Measurements from ENCODE around the gene IPCEF1.
"Not testable (repeated sequence)": the region's sequence is repeated elsewhere in the genome, so short reads cannot be mapped to it uniquely, and the experiment has no call there.

Gene IPCEF1

GRCh38 chr6:154370545-154370944, 13.9 kb upstream of the IPCEF1 start:
- DNase-seq: no peak

DNA sequence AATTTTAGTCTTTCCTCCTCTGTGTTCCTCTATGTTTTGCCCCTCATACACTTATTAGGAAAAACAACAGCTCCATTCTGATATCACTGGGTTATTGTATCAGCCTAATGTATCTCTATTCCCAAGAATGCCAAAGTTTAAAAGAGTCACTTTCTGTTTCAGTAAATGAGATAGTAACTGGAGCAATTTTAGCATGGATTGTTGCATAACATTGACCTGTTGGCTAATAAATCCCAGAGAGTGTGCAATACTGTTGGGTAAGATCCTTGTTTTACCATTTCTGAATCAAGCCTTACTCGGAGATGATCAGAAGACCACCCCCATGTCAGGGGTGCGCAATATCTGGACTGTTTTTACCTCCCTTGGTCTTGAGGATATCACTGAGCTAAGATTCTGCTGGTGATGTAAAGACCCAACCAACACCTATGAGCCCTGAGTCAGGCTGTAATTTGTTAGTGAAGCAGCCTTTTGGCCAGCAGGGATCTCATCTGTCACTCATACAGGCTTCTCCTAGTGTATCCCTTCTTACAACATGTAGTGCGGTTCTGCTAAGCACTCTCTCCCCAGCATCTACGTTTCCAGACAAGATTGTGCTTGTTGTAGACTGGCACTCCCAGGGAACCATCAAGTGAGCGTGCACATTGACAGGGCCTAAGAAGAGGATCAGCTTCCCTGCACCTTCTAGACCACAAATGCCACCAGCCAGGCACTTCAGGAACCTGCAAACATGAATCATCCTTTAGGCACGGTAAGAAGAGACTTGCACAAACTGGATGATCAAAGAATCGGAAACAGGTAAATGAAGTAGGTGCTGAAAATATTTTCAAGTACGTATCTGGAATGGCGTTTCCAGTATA, 11.5 kb upstream of the IPCEF1 start:
- DNase-seq: no peak

DNA sequence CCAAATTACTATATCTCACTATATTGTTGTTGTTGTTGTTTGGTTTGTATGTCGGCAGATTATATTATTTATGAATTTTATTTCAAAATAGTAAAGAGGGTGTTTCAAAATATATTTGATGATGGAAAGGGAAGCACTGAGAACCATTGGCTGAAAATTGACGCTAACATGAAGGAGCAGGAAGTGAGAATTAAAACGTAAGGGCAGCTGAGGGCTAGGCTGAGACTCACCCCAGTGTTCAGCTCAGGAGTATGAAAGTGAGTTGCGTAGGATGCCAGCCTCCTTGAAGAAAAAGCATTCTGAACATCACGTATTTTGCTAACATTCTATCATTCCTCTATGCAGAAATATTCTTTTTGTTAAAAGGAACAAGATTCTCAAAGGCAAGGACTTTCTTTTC, 10.7 kb upstream of the IPCEF1 start:
- DNase-seq: no peak

DNA sequence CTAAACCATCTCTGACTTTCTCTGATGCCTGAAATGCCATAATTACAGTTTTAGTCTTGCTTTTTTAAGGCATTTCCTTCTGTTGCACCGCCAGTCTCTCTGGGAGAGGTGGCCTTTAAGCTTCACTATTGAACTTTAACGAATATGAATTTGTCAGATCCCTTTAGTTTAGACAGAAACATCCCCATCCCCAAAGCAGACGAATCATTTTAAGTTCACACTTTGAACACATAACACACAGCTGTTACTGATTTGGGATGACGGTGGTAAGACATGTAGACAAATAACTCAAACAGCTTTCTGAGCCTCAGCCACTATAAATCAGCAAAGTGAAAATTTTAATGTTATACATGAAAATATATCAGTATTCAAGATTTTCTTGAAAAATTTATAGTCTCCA, 7.2 kb upstream of the IPCEF1 start:
- DNase-seq: no peak

DNA sequence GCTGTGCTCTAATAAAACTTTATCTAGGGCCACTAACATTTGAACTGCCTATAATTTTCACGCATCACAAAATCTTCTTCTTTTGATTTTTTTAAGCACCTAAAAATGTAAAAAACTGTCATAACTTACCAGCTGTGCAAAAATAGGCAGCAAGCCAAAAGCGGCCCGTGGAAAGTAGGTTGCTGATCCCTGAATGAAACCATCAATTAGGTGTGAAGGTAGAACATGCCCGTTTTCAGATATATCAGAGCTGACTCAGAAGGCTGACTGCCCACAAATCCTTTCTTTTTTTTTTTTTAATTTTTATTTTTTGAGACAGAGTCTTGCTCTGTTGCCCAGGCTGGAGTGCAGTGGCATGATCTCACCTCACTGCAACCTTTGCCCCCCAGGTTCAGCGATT, 4.9 kb upstream of the IPCEF1 start:
- DNase-seq: no peak

GRCh38 chr6:154360476-154360875, 3.9 kb upstream of the IPCEF1 start:
- DNase-seq: no peak

- DNase-seq: no peak
Observed at GRCh38 chr6:154359679-154360078, 3.1 kb upstream of the IPCEF1 start.

- DNase-seq: no peak
Observed at GRCh38 chr6:154359161-154359574, 2.6 kb upstream of the IPCEF1 start.

GRCh38 chr6:154358019-154358545, 1.5 kb upstream of the IPCEF1 start:
- DNase-seq: no peak

DNA sequence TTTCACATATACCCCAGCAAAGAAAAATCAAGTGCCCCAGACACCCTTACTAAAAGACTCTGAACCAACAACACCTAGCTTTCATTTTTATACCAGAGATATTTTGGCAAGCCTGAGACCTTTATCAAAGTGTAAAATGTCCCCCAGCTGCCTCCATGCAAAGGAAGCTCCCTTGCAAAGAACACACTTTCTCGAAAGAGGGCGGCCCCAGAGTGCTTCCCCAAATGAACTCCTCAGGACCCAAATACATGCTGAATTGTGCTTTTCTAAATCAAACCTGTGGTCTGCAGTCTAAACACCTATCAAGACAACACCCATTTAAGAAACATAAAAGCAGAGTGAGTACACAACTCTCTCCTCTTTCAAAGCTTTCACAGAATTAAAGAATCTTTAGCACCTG, 490 bp downstream of the IPCEF1 start:
- no peak for DNase-seq

DNA sequence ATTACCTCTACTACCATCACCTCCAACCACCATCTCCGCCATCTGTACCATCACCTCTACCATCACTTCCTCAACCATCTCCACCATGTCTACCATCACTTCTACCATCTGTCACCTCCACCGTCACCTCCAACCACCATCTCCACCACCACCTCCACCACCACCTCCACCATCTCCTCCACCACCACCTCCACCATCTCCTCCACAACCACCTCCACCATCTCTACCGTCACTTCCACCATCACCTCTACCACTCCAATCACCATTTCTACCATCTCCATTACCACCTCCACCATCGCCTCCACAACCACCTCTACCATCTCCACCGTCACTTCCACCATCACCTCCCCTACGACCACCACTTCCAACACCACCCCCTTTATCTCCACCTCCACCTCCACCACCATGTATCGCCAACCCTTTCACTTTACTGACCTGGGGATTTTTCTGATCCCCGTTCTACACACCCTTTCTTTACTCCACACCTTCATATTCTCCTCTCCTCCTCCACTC, 2.3 kb downstream of the IPCEF1 start:
- no peak for DNase-seq

DNA sequence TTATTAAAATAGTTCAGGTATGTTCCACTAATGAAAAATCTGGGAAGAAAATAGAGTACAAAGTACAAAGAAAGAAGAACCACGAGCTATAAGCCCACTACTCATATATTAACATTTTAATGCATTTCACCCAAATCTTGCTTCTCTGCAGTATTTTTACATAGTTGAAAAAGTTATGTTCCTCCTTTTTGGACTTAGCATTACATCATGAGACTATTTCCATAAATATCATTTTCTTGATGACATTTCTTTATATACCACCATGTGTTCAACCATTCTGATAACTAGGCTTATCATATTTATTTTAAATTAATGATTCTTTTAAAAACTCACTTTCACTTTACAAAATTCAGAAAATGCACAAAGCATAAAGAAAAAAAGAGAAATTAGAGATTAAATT, 3.0 kb downstream of the IPCEF1 start:
- DNase-seq: no peak

GRCh38 chr6:154352898-154353585, 3.6 kb downstream of the IPCEF1 start:
- DNase-seq: no peak

DNA sequence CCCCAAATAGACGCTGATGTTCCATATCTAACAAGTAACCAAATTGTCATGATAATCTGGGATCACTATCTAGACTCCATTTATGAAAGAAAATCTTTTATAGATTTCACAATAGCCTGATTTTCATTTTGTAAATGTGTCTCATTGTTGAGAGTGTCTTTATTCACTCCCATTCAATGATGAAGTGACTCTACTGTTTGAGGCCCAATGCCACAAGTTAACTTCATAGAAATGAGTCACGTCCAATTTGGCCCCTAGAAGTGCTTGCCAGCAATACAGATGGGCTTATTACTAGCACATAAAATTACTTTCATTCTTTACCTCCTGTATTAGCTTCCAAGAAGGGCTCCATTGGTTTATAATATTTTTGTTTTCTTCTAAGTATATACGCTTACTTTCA, 6.3 kb downstream of the IPCEF1 start:
- DNase-seq: no peak

DNA sequence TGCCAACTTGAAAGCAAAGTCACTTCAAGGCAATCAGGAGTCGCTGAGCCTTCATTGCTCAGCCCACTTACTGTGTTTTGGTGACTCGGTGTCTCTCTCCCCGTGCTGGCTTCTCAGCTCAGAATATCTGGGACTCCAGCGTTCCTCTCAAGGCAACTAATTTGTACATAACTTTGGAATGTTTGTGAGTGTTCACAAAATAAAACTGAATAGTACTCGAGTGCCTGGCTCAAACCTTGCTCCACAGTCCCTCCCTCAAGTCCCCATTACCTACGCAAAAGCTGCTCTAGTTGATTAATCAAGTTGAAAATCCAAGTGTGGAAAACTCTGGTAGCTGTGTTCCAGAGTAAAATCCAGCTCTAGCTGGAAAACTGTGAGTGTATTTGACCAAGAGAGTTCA, 8.6 kb downstream of the IPCEF1 start:
- DNase-seq: no peak

- DNase-seq: no peak
Observed at GRCh38 chr6:154345811-154346210, 10.8 kb downstream of the IPCEF1 start.

DNA sequence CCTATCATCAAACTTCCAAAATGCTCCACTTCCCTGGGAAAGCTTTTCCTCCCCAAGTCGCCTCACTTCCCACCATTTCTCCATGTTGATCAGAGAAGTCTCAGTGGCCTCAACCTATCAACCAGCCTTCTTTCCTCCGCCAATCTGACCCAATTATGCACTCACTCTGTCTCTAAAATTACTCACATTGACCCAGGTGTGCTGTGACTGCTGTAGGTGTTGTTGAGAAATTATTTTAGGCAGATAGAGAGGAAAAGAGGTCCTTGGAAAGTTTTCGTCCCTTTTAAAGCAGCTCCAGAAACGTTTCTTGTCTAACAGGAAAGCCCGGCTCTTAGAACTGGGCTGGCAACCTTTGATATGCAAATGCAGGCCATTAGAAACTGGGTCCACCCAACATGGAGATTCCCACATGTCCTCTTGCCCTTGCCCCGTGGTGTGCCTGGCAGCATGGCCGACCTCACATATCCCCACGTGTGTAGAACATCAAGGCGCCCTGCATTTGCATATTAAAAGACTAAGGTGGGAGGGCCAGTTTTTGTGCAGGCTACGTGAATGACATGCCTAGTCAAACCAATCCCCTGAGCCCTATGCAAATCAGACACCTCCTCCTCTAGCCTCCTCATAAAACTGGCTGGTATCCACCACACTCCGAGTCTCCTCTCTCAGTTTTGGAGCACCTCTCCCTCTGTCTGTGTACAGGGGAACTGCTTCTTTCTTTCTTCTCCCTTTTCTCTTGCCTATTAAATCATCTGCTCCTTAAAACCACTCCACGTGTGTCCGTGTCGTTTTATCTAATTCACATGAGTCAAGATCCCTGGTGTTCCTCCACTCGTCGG, 12.9 kb downstream of the IPCEF1 start:
- no peak for DNase-seq

DNA sequence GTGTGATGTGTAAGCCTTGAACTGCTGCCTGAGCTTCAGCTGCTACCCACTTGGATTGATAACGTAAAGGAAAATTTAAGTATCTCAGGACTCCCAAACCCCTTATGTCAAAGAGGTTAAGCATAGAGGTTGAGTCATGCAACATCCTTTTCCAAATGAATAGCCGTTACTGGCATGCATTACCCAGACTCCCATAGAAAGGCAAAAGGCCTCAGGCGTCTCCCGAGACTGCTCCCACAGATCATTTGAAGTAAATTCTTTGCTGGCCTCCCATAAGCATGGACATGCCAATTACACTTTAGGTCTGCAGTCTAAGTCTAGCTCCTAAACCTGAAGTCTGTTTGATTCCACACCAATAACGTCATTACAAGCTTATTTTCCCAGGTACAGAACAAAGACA, 14.7 kb downstream of the IPCEF1 start:
- DNase-seq: no peak

DNA sequence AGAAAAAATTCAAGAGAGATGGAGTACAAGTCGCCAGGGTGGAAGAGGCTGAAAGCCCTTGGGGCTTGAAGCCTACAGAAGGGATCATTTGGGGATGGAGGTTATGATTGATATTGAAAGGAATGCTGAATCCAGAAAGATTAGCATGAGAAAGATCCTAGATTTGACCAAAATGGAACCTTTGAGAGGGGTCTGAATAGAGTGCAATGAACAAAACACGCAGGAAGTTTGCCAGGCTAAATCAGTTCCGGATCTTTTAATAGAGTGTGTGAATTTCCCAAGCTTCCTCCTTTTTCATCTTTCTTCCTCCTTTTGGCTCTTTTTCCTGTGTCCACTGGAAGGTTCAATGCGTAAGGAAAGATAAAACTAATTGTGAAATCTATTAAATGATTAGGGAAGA, 15.3 kb downstream of the IPCEF1 start:
- DNase-seq: no peak

GRCh38 chr6:154337406-154338005, 19.1 kb downstream of the IPCEF1 start:
- DNase-seq: no peak

DNA sequence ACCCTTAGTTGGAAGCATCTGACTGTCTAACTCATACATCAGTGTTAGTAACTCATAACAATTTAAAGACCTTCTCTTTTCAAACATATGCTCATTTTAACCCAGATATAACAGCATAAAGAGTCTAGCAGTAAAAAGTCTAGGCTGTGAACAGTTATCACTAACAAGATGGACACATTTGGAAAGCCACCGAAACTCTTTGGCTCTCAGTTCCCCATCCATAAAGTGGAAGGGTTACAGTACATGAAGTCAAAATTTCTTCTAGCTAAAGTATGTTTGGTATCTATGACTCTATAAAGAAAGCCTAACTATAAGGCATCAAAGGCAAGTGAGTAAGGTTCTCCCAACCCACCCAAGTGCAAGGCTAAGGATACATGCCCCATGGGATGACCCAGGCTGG, 22.5 kb downstream of the IPCEF1 start:
- not testable (repeated sequence) for DNase-seq

DNA sequence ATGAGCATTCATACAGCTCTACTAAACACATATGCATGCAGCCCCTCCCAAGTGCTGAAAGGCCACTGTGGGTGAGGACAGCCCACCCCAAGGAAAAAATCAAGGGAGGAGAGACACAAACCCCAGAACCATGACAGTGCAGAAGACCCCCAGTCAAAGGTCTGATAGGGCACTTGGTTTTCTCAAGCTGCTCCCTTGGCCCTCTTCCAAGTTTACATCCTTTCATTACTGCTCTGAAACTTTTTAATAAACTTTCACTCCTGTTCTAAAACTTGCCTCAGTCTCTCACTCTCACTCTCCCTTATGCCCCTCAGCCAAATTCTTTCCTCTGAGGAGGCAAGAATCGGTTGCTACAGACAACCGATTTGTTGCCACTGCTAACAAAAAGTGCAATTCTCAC, 24.9 kb downstream of the IPCEF1 start:
- DNase-seq: no peak

Measured in amniotic stem cell (primary cell).